Activated CD4-positive, alpha-beta T cell treated with anti-CD3 and anti-CD28 coated beads, Interleukin-2, amount 10 ng/mL, durations not matched to agents 7 days and 5 days (primary cell): Measurements from ENCODE around the gene PCBD1. TPM values are rescaled to one million over a fixed set of nuclear protein-coding genes. Genes with fewer than 3 reads are reported as not detected.
A peak's percentile ranks its signal among the peaks of the same experiment; 100 is the strongest.

ENCODE experiments used
- CTCF ChIA-PET: fragments of 350-600 bp; sonication (Branson Sonifier 250); formaldehyde crosslinking; loops from one replicate; lab custom pipeline; 2021; ENCODE audit warnings: antibody characterized with exemption; lab: Charles Lee
- POLR2A ChIA-PET: fragments of 350-600 bp; sonication (Branson Sonifier 250); formaldehyde crosslinking; loops from one replicate; lab custom pipeline; 2021; ENCODE audit warnings: antibody characterized with exemption; lab: Charles Lee
- DNase-seq: peaks from one replicate; pipeline ENCODE4 v3.0.0-alpha.2; 2020
- H3K27ac Mint-ChIP-seq: one replicate; pipeline ENCODE4 v1.8.0; 2021; ENCODE audit warnings: mild to moderate bottlenecking, moderate library complexity, mixed read lengths
- H3K27me3 Mint-ChIP-seq: one replicate; pipeline ENCODE4 v1.8.0; 2021; ENCODE audit warnings: mixed read lengths
- H3K36me3 Mint-ChIP-seq: one replicate; pipeline ENCODE4 v1.8.0; 2021; ENCODE audit warnings: low read depth, mixed read lengths
- H3K4me1 Mint-ChIP-seq: one replicate; pipeline ENCODE4 v1.8.0; 2021; ENCODE audit warnings: mixed read lengths
- H3K4me3 Mint-ChIP-seq: one replicate; pipeline ENCODE4 v1.8.0; 2021; ENCODE audit warnings: mild to moderate bottlenecking, moderate library complexity, mixed read lengths
- H3K9me3 Mint-ChIP-seq: one replicate; pipeline ENCODE4 v1.8.0; 2021; ENCODE audit warnings: mixed read lengths
- total RNA-seq, 2 experiments: library from RNA; stranded (reverse); gene quantifications; one replicate each; pipeline ENCODE4 v1.2.3, GENCODE V29; 2021

Gene PCBD1
- total RNA-seq, result 10 to 100 TPM; 21.4 to 21.8 TPM

- peak within 1 kb of the TSS; percentile 86 for H3K27ac Mint-ChIP-seq
- H3K4me1 Mint-ChIP-seq, result peaks cover 18% of the 10 kb centered on the region
- H3K9me3 Mint-ChIP-seq, result no peaks in the 10 kb centered on the region
- no peaks in the 10 kb centered on the region for H3K27me3 Mint-ChIP-seq
- H3K36me3 Mint-ChIP-seq, result peaks cover 7% of the 10 kb centered on the region
- CTCF ChIA-PET, result interaction anchor here (1.0 to 1.6 kb wide), 4 partner anchors 11 to 142 kb away, joined by 3 to 6 read pairs (median 4); no protein-coding TSS in a partner anchor
- peak; percentile 76 for DNase-seq
- peak within 1 kb of the TSS; percentile 79 for H3K4me3 Mint-ChIP-seq
- POLR2A ChIA-PET, result no interaction called here
Observed at GRCh38 chr10:70887804-70888800, at the start of gene PCBD1. Gene PCBD1 (minus strand): TSS chr10:70888565. CDS start chr10:70888533, 32 bp downstream.

GRCh38 chr10:70937661-70938060 is 49.3 kb upstream of the PCBD1 start:
- H3K4me1 Mint-ChIP-seq, result no peaks in the 10 kb centered on the region
- no peak for DNase-seq
- no peaks in the 10 kb centered on the region for H3K36me3 Mint-ChIP-seq
- H3K9me3 Mint-ChIP-seq, result no peaks in the 10 kb centered on the region
- POLR2A ChIA-PET, result no interaction called here
- H3K27ac Mint-ChIP-seq, result no peak overlapping the region
- CTCF ChIA-PET, result interaction anchor here (0.6 kb wide), 1 partner anchor 74 kb away, joined by 5 read pairs; no protein-coding TSS in a partner anchor
- H3K4me3 Mint-ChIP-seq, result no peak overlapping the region
- H3K27me3 Mint-ChIP-seq, result no peaks in the 10 kb centered on the region

DNA sequence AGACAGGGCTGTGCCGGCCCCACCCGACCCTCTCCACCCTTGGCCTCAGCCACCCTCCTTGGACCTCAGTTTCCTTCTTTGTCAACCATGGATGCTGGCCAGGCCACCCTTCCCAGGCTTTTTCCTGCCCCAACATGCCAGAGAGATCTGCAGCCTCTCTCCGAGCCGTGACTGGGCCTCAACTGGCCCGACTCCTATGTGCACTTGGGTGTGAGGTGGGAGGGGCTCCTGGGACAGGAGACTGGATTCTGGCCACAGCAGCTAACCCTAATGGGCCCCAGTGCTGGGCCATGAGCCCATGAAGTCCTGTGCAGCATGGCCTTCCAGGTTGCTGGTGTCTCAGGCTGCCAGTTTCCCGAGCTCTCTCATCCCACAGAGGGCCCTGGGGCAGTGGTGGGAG is 47.7 kb upstream of the PCBD1 start:
- CTCF ChIA-PET, result no interaction called here
- Mint-ChIP-seq H3K4me1 (no peaks in the 10 kb centered on the region), H3K9me3 (no peaks in the 10 kb centered on the region), H3K27ac (no peak overlapping the region), H3K4me3 (no peak overlapping the region), H3K36me3 (no peaks in the 10 kb centered on the region), H3K27me3 (no peaks in the 10 kb centered on the region)
- no peak for DNase-seq
- POLR2A ChIA-PET, result no interaction called here

DNA sequence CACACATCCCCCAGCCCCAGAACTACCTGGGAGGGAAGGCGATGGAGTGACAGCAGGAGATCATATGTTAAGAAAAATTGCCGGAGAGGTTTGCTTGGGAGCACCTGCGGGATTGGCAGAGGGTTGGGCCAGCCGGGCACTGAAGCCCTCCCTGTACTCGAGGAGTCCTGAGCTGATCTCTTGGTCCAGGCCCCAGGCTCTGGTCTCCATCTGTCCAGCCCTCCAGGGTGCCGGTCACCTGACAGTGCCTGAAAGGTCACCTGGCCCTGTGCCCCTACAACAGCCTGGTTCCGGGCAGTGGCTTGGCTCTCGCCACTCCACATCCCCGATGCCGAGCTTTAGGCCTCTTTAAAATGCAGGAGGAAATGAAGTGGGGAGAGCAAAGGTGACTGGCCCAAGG is 47.3 kb upstream of the PCBD1 start:
- peak overlapping the region; percentile 20 for H3K27ac Mint-ChIP-seq
- no peaks in the 10 kb centered on the region for H3K4me1 Mint-ChIP-seq
- POLR2A ChIA-PET, result no interaction called here
- DNase-seq, result no peak
- H3K27me3 Mint-ChIP-seq, result no peaks in the 10 kb centered on the region
- H3K9me3 Mint-ChIP-seq, result no peaks in the 10 kb centered on the region
- CTCF ChIA-PET, result no interaction called here
- H3K4me3 Mint-ChIP-seq, result no peak overlapping the region
- no peaks in the 10 kb centered on the region for H3K36me3 Mint-ChIP-seq

DNA sequence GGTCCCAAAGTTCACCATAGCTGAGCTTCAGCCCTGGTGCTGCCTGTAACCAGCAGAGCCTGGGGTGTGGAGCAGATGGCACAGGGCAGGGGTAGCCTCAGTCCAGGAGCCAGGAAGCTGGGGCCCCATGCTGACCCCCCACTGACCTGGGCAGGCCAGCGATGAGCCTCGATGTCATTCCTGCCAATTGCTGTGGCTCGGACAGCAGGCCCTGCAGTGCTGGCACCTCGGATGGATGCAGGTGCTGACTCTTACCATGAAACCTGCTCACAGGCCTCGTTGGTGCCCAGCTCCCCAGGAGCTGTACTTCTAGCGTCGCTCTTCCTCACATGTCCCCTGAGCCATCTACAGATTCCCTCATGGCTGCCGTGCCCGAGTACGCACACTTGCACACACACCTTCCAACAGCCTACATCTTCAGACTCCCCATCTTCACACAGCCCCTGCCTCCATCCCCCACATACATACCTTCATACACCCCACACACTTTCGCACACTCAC is 46.8 kb upstream of the PCBD1 start:
- Mint-ChIP-seq H3K27ac (peak overlapping the region; percentile 20), H3K27me3 (no peaks in the 10 kb centered on the region), H3K4me3 (no peak overlapping the region), H3K4me1 (no peaks in the 10 kb centered on the region), H3K9me3 (no peaks in the 10 kb centered on the region), H3K36me3 (no peaks in the 10 kb centered on the region)
- ChIA-PET POLR2A (no interaction called here), CTCF (no interaction called here)
- DNase-seq, result no peak

- no peaks in the 10 kb centered on the region for H3K36me3 Mint-ChIP-seq
- no peak overlapping the region for H3K4me3 Mint-ChIP-seq
- no peaks in the 10 kb centered on the region for H3K4me1 Mint-ChIP-seq
- no peaks in the 10 kb centered on the region for H3K9me3 Mint-ChIP-seq
- CTCF ChIA-PET, result no interaction called here
- no peaks in the 10 kb centered on the region for H3K27me3 Mint-ChIP-seq
- POLR2A ChIA-PET, result no interaction called here
- H3K27ac Mint-ChIP-seq, result no peak overlapping the region
- DNase-seq, result no peak
Observed at GRCh38 chr10:70934701-70935100, 46.3 kb upstream of the PCBD1 start.

DNA sequence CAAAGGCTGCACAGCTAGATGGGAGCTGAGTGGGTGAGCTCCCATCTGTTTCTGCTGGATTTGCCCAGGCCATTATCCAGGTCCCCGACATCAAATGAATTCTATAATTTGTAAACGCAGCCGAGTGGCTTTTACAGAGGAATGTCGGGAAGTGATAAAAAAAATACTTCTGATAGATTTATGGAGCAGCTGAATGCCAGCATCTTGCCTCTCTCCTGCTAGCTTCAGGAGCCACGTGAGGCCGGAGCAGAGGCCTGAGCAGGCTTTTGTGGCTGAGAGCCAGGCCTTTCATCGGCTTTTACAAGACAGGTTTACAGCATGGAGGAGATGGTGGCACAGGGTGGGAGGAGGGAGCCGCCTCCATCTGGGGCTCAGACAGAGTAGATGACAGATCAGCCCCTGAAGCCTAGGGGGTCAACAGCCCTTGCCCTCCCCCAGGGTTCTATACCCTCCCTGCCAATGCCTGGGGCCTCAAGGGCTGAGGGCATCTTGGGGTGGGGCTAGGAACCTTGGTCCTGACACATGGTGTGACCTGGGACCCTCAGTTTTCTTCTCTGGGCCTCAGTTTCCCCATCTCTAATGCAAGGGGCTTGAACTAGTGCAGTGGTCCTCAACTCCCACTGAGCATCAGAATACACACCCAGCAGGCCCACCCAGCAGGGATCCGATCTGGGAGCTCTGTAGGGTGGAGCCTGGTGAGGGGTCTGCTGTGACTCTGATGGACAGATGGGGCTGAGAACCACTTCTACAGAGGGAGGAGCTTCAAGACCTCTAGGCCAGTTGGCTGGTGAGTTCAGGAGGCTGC is 44.2 kb upstream of the PCBD1 start:
- ChIA-PET CTCF (no interaction called here), POLR2A (no interaction called here)
- H3K4me1 Mint-ChIP-seq, result no peaks in the 10 kb centered on the region
- H3K27ac Mint-ChIP-seq, result no peak overlapping the region
- H3K36me3 Mint-ChIP-seq, result no peaks in the 10 kb centered on the region
- H3K9me3 Mint-ChIP-seq, result no peaks in the 10 kb centered on the region
- H3K27me3 Mint-ChIP-seq, result no peaks in the 10 kb centered on the region
- no peak for DNase-seq
- no peak overlapping the region for H3K4me3 Mint-ChIP-seq

GRCh38 chr10:70931168-70931815 is 42.9 kb upstream of the PCBD1 start:
- no peak overlapping the region for H3K27ac Mint-ChIP-seq
- no peaks in the 10 kb centered on the region for H3K9me3 Mint-ChIP-seq
- no peak for DNase-seq
- no peaks in the 10 kb centered on the region for H3K27me3 Mint-ChIP-seq
- ChIA-PET CTCF (interaction anchor here (1.6 kb wide), 1 partner anchor 27 kb away, joined by 3 read pairs; no protein-coding TSS in a partner anchor), POLR2A (no interaction called here)
- no peaks in the 10 kb centered on the region for H3K4me1 Mint-ChIP-seq
- no peak overlapping the region for H3K4me3 Mint-ChIP-seq
- no peaks in the 10 kb centered on the region for H3K36me3 Mint-ChIP-seq

- ChIA-PET CTCF (interaction anchor here (0.5 to 1.6 kb wide), 2 partner anchors 28 to 570 kb away, joined by 3 read pairs; no protein-coding TSS in a partner anchor), POLR2A (no interaction called here)
- Mint-ChIP-seq H3K27ac (no peak overlapping the region), H3K9me3 (no peaks in the 10 kb centered on the region), H3K36me3 (no peaks in the 10 kb centered on the region), H3K4me3 (no peak overlapping the region), H3K4me1 (no peaks in the 10 kb centered on the region), H3K27me3 (no peaks in the 10 kb centered on the region)
- DNase-seq, result no peak
Observed at GRCh38 chr10:70930263-70931000, 42.1 kb upstream of the PCBD1 start.

DNA sequence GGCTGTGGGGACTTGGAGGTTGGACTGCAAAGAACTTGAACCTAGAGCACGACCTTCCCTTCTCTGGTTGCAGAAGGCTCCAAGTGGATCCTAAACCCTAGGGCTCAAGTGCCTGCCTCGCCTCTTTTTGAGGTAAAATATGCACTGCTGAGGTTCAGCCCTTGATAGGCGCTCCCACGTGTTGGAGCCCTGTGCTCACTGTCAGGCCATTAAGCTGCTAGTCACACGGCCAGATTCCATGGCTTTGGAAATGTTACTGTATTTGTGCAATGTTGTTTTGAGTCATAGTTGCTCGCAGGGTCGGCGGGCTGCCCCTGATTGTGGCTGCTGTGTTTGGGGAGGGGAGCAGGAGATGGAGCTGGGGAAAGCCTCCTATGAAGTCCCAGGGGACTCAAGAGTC is 39.8 kb upstream of the PCBD1 start:
- Mint-ChIP-seq H3K4me1 (peaks cover 1% of the 10 kb centered on the region), H3K9me3 (no peaks in the 10 kb centered on the region), H3K27me3 (peaks cover 2% of the 10 kb centered on the region), H3K27ac (no peak overlapping the region), H3K4me3 (no peak overlapping the region), H3K36me3 (no peaks in the 10 kb centered on the region)
- no peak for DNase-seq
- CTCF ChIA-PET, result interaction anchor here (1.5 kb wide), 1 partner anchor 11 kb away, joined by 3 read pairs; no protein-coding TSS in a partner anchor
- POLR2A ChIA-PET, result no interaction called here

- Mint-ChIP-seq H3K4me1 (peaks cover 1% of the 10 kb centered on the region), H3K27me3 (peaks cover 2% of the 10 kb centered on the region), H3K27ac (no peak overlapping the region), H3K9me3 (no peaks in the 10 kb centered on the region), H3K4me3 (no peak overlapping the region), H3K36me3 (no peaks in the 10 kb centered on the region)
- no peak for DNase-seq
- ChIA-PET POLR2A (no interaction called here), CTCF (interaction anchor here (0.6 to 1.5 kb wide), 2 partner anchors 11 to 1253 kb away, joined by 3 read pairs; no protein-coding TSS in a partner anchor)
Observed at GRCh38 chr10:70927189-70927943, 39.0 kb upstream of the PCBD1 start.
